Esophagus squamous epithelium (tissue), 5 donors: Measurements from ENCODE around the gene NDRG4. TPM values are rescaled to one million over a fixed set of nuclear protein-coding genes. Genes with fewer than 3 reads are reported as not detected.

Source experiments
- DNase-seq: peaks from one replicate; lab custom pipeline; 2025; lab: John Stamatoyannopoulos, UW
- H3K27ac ChIP-seq, 4 donors: fragments of 200-600 bp; sonication (generic); one replicate each; pipeline ENCODE4 v1.5.1; 2016 to 2019; ENCODE audit warnings: mild to moderate bottlenecking in 1 of 4
- H3K27me3 ChIP-seq, 4 donors: fragments of 200-600 bp; sonication (generic); 1 replicate in 3 of 4; 2 replicates in 1 of 4; pipeline versions ENCODE4 v1.5.1 to v1.6.0; 2017 to 2021; ENCODE audit warnings: antibody characterized with exemption in 1 of 4
- H3K36me3 ChIP-seq, 3 donors: fragments of 200-600 bp; sonication (generic); one replicate each; pipeline ENCODE4 v1.5.1; 2016 to 2019
- H3K4me1 ChIP-seq, 3 donors: fragments of 200-600 bp; sonication (generic); one replicate each; pipeline ENCODE4 v1.5.1; 2017 to 2019
- H3K4me3 ChIP-seq, 4 donors: fragments of 200-600 bp; sonication (generic); 1 replicate in 3 of 4; 2 replicates in 1 of 4; pipeline ENCODE4 v1.5.1; 2016 to 2019; ENCODE audit warnings: mild to moderate bottlenecking in 2 of 4, moderate library complexity in 1 of 4
- H3K9me3 ChIP-seq, 3 donors: fragments of 200-600 bp; sonication (generic); one replicate each; pipeline ENCODE4 v1.5.1; 2016 to 2019
- POLR2A ChIP-seq, 4 donors: fragments of 450-650 bp; IDR thresholded peaks; one replicate each; pipeline ENCODE4 v1.6.1; 2017; ENCODE audit warnings: antibody characterized with exemption in 4 of 4, mild to moderate bottlenecking in 4 of 4, moderate library complexity in 3 of 4
- WGBS, 2 donors: methylation state at CpG; one replicate each; pipeline ENCODE4 v1.1.5; 2018; 5-methylcytosine and 5-hydroxymethylcytosine counted together
- intact Hi-C: fragments of 100-400 bp; cut with DNase I; formaldehyde crosslinking; loops from one replicate; pipeline ENCODE4 v1.15.0; 2022
- small RNA-seq, 4 donors: library from RNA; depleted of rRNA; stranded (forward); fragments of <200 nt; gene quantifications; one replicate each; pipeline ENCODE3, GENCODE V24; 2016
- total RNA-seq, 4 donors: library from RNA; depleted of rRNA; stranded (reverse); fragments of >200 nt; gene quantifications; one replicate each; pipeline ENCODE4 v1.1.0, GENCODE V29; 2016
- TF ChIP-seq, protein P1 (sequence below), 6 experiments: fragments of 450-650 bp in 4 of 6; fragments of 200-600 bp in 2 of 6; sonication (generic) in 2 of 6; IDR thresholded peaks; one replicate each; pipeline ENCODE4 v1.5.1; 2016 to 2019; ENCODE audit warnings: antibody characterized with exemption in 6 of 6, mild to moderate bottlenecking in 4 of 6, moderate library complexity in 4 of 6
- donor health status: DM: yes; HTN: yes; CAD: no.

The NDRG4 gene
- total RNA-seq, 4 donors from 2014 or later: 19.9 to 62.1 (median 27.8) TPM

DNA sequence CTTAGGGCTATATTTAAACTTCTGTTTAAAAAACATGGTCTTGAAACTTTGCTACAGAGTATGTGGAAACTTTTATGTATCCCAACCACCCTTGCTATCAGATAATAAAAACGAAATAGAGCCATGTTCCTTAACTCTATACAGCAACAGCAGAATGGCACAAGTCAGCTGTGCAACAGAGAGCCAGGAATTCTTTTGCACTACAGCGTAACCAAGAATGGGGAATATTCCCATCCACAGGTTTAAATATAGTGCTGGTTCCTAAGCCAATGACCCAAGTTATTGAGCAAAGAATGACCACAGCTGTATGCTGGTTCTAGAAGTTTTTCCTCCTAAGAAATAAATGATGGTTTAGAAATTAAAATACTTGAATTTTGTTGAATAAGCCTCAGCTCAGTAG lies 48.4 kb downstream of the NDRG4 start:
- 70 to 72% methylated on average over 2 of the region's 2 CpGs for WGBS, 2 donors

GRCh38 chr16:58551496-58551895 lies 51.6 kb downstream of the NDRG4 start:
- 75 to 80% methylated on average over 3 of the region's 3 CpGs for WGBS, 2 donors
- peaks cover 26 to 100% (median 54%) of the 10 kb centered on the region in 3 donors for H3K36me3 ChIP-seq
- intact Hi-C loops: no loop called here

More for the DNA sequence above, 48.4 kb downstream of the NDRG4 start:
- TF ChIP-seq POLR2A (IDR thresholded peaks at IDR 0.05): no peak
- TF ChIP-seq, protein P1, sequence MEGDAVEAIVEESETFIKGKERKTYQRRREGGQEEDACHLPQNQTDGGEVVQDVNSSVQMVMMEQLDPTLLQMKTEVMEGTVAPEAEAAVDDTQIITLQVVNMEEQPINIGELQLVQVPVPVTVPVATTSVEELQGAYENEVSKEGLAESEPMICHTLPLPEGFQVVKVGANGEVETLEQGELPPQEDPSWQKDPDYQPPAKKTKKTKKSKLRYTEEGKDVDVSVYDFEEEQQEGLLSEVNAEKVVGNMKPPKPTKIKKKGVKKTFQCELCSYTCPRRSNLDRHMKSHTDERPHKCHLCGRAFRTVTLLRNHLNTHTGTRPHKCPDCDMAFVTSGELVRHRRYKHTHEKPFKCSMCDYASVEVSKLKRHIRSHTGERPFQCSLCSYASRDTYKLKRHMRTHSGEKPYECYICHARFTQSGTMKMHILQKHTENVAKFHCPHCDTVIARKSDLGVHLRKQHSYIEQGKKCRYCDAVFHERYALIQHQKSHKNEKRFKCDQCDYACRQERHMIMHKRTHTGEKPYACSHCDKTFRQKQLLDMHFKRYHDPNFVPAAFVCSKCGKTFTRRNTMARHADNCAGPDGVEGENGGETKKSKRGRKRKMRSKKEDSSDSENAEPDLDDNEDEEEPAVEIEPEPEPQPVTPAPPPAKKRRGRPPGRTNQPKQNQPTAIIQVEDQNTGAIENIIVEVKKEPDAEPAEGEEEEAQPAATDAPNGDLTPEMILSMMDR (IDR thresholded peaks at IDR 0.05): no peak
- no peaks in the 10 kb centered on the region for H3K27me3 ChIP-seq
- H3K4me1 ChIP-seq: no peaks in the 10 kb centered on the region
- H3K27ac ChIP-seq: no peak overlapping the region
- DNase-seq: no peak
- no peak overlapping the region for H3K4me3 ChIP-seq
- peaks cover 27 to 100% (median 61%) of the 10 kb centered on the region in 3 donors for H3K36me3 ChIP-seq
- no peaks in the 10 kb centered on the region for H3K9me3 ChIP-seq
- intact Hi-C loops: no loop called here

DNA sequence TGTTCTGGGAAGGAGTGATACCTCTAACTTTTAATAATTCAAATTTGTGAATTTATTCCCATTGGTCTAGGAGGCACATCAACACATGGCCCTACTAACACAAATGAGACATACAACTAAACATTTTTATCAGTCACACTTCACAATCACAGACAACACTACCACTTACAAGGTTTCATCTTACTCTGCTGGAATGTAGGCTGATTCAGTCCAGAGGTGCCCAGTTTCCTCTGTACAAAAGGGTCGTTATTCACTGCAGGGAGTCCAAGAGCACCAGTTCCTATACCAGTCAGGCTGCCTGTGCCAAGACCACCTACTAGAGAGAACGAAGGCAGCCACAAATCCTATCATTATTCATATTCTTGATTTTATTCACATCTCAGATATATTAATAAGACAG lies 56.7 kb downstream of the NDRG4 start:
- 81% methylated on average over 2 of the region's 2 CpGs for WGBS, 2 donors
- no peak for DNase-seq
- TF ChIP-seq POLR2A (IDR thresholded peaks at IDR 0.05): no peak
- TF ChIP-seq, protein P1 (IDR thresholded peaks at IDR 0.05): no peak
- Histone ChIP-seq H3K4me3 (no peak overlapping the region), H3K9me3 (no peaks in the 10 kb centered on the region), H3K4me1 (no peaks in the 10 kb centered on the region), H3K27ac (no peak overlapping the region), H3K36me3 (peaks cover 29 to 100% (median 43%) of the 10 kb centered on the region in 3 donors), H3K27me3 (no peaks in the 10 kb centered on the region)
- intact Hi-C loops: no loop called here

More at GRCh38 chr16:58551496-58551895, 51.6 kb downstream of the NDRG4 start:
- TF ChIP-seq, protein P1 (IDR thresholded peaks at IDR 0.05): no peak
- TF ChIP-seq POLR2A (IDR thresholded peaks at IDR 0.05): no peak
- no peak overlapping the region for H3K4me3 ChIP-seq
- no peaks in the 10 kb centered on the region for H3K27me3 ChIP-seq
- DNase-seq: no peak
- H3K4me1 ChIP-seq: no peaks in the 10 kb centered on the region
- no peak overlapping the region for H3K27ac ChIP-seq
- H3K9me3 ChIP-seq: no peaks in the 10 kb centered on the region

Small RNAs within 50 kb of the gene (small RNA-seq; reads per million reads assigned to genes)
- 0 reads per million in 4 donors for gene RNU6-103P
- gene SNORA46: 184 to 517 (median 259) reads per million in 4 donors
- 0 reads per million in 4 donors for gene SNORA50A

Other genes with a start within 250 kb of the NDRG4 start
- not detected for gene PRSS54, start 205.1 kb upstream of the NDRG4 start, total RNA-seq
- gene GINS3, start 107.7 kb upstream of the NDRG4 start, total RNA-seq: 10 to 100 TPM in 2 of 4 donors, 1 to 10 TPM in 2; 7.1 to 15.1 (median 10.8) TPM
- gene SETD6, start 15.4 kb downstream of the NDRG4 start, total RNA-seq: 10 to 100 TPM; 12.9 to 46.0 (median 18.0) TPM
- gene CNOT1, start 129.7 kb downstream of the NDRG4 start, total RNA-seq: 100 to 1,000 TPM; 124 to 229 (median 153) TPM
- 10 to 100 TPM in 3 of 4 donors, 1 to 10 TPM in 1; 9.1 to 15.6 (median 13.1) TPM for gene SLC38A7, start 184.6 kb downstream of the NDRG4 start, total RNA-seq
- 100 to 1,000 TPM in 3 of 4 donors, 10 to 100 TPM in 1; 67.5 to 172 (median 110) TPM for gene GOT2, start 234.2 kb downstream of the NDRG4 start, total RNA-seq